H1 (cell line): ENCODE results near the gene LAMA3. TPM values are rescaled to one million over a fixed set of nuclear protein-coding genes. Genes with fewer than 3 reads are reported as not detected.

Experiments used
- CTCF ChIA-PET: fragments of 300-600 bp; sonication (Branson Sonifier 250); formaldehyde crosslinking; loops from one replicate; lab custom pipeline; 2021; ENCODE audit not compliant: partially characterized antibody; lab: Charles Lee
- POLR2A ChIA-PET: fragments of 300-600 bp; sonication (Branson Sonifier 250); formaldehyde crosslinking; loops from one replicate; lab custom pipeline; 2021; ENCODE audit warnings: inconsistent platforms; ENCODE audit not compliant: partially characterized antibody; lab: Charles Lee
- DNase-seq, 2 experiments: peaks; one replicate each; pipeline versions ENCODE4 v3.0.0 to v3.0.0-alpha.2; 2010 to 2022; ENCODE audit warnings: low spot score in 2 of 2, low read depth in 1 of 2, mixed read lengths in 1 of 2
- FAIRE-seq: peaks from 2 replicates; lab custom pipeline; 2011; peaks lifted over from hg19 to GRCh38; lab: Jason Lieb, UNC
- H2AFZ ChIP-seq: 2 replicates; pipeline ENCODE4 v1.8.1; 2012; ENCODE audit warnings: low read length, inconsistent platforms
- H2AK5ac ChIP-seq: 2 replicates; pipeline ENCODE4 v1.6.1; 2013; ENCODE audit warnings: low read depth, low read length
- H2BK120ac ChIP-seq: replicated peaks from 2 replicates; pipeline ENCODE3; 2013; ENCODE audit warnings: low read depth, low read length, inconsistent platforms
- H2BK12ac ChIP-seq: 2 replicates; pipeline ENCODE4 v1.6.1; 2013; ENCODE audit warnings: low read depth, low read length
- H2BK15ac ChIP-seq: 2 replicates; pipeline ENCODE4 v1.6.1; 2013; ENCODE audit warnings: low read length
- H2BK20ac ChIP-seq: 2 replicates; pipeline ENCODE4 v1.6.1; 2013; ENCODE audit warnings: low read length
- H2BK5ac ChIP-seq: 2 replicates; pipeline ENCODE4 v1.6.1; 2013; ENCODE audit warnings: low read depth, low read length
- H3K14ac ChIP-seq: 2 replicates; pipeline ENCODE4 v1.6.1; 2013; ENCODE audit warnings: inconsistent platforms; ENCODE audit not compliant: insufficient read length
- H3K18ac ChIP-seq: 2 replicates; pipeline ENCODE4 v1.6.1; 2013; ENCODE audit warnings: low read length; ENCODE audit errors: extremely low read depth
- H3K23ac ChIP-seq: 2 replicates; pipeline ENCODE4 v1.6.1; 2013; ENCODE audit warnings: inconsistent platforms; ENCODE audit not compliant: insufficient read length
- H3K23me2 ChIP-seq: 2 replicates; pipeline ENCODE4 v1.6.1; 2013; ENCODE audit warnings: low read depth, low read length
- H3K27ac ChIP-seq: 2 replicates; pipeline ENCODE4 v1.6.1; 2011; ENCODE audit warnings: low read depth, low read length, inconsistent platforms
- H3K27me3 ChIP-seq, 4 experiments: replicated peaks in 1 of 4; 1 replicate in 1 of 4; 2 replicates in 3 of 4; pipeline versions ENCODE4 v1.6.1 to v1.8.1; 2011 to 2013; ENCODE audit warnings: low read length in 3 of 4, mild to moderate bottlenecking in 3 of 4, inconsistent platforms in 2 of 4, mixed read lengths in 2 of 4, moderate library complexity in 1 of 4; ENCODE audit not compliant: control insufficient read depth in 3 of 4, insufficient read depth in 3 of 4; ENCODE audit errors: extremely low read depth in 1 of 4
- H3K36me3 ChIP-seq, 4 experiments: 2 replicates each; pipeline versions ENCODE4 v1.6.1 to v1.8.1; 2011 to 2013; ENCODE audit warnings: mild to moderate bottlenecking in 4 of 4, low read length in 3 of 4, moderate library complexity in 2 of 4, control low read depth in 1 of 4, inconsistent platforms in 1 of 4; ENCODE audit not compliant: insufficient read depth in 4 of 4, control insufficient read depth in 2 of 4
- H3K4ac ChIP-seq: replicated peaks from 2 replicates; pipeline ENCODE3; 2013; ENCODE audit warnings: low read length, low read depth, mixed read lengths, inconsistent platforms; ENCODE audit not compliant: insufficient read length
- H3K4me1 ChIP-seq, 4 experiments: replicated peaks in 1 of 4; 1 replicate in 1 of 4; 2 replicates in 3 of 4; pipeline versions ENCODE4 v1.6.1 to v1.8.1; 2011 to 2013; ENCODE audit warnings: low read length in 3 of 4, inconsistent platforms in 2 of 4, mixed read lengths in 1 of 4; ENCODE audit not compliant: insufficient read depth in 4 of 4, control insufficient read depth in 3 of 4
- H3K4me2 ChIP-seq, 2 experiments: 2 replicates each; pipeline versions ENCODE4 v1.6.1 to v1.8.1; 2011 to 2013; ENCODE audit warnings: low read depth in 2 of 2, low read length in 2 of 2, control low read depth in 1 of 2, inconsistent platforms in 1 of 2, mild to moderate bottlenecking in 1 of 2; ENCODE audit not compliant: insufficient read depth in 1 of 2
- H3K4me3 ChIP-seq, 4 experiments: fragments of 200-600, 300-600 bp in 1 of 4; sonication (generic), shearing (Covaris generic), sonication (Bioruptor Twin) in 1 of 4; 2 replicates each; pipeline versions ENCODE4 v1.5.1 to v1.8.1; 2011 to 2016; ENCODE audit warnings: low read length in 4 of 4, low read depth in 3 of 4, control low read depth in 2 of 4, inconsistent platforms in 2 of 4, mild to moderate bottlenecking in 2 of 4, mixed read lengths in 1 of 4, moderate library complexity in 1 of 4; ENCODE audit not compliant: insufficient read depth in 2 of 4; ENCODE audit errors: extremely low read depth in 1 of 4
- H3K56ac ChIP-seq: replicated peaks from 2 replicates; pipeline ENCODE3; 2013; ENCODE audit warnings: low read depth, mild to moderate bottlenecking, mixed read lengths, low read length, inconsistent platforms; ENCODE audit not compliant: insufficient read length
- H3K79me1 ChIP-seq: 2 replicates; pipeline ENCODE4 v1.6.1; 2013; ENCODE audit warnings: low read depth, low read length, control low read depth
- H3K79me2 ChIP-seq, 2 experiments: 2 replicates each; pipeline versions ENCODE4 v1.6.1 to v1.8.1; 2012 to 2013; ENCODE audit warnings: low read length in 2 of 2, mild to moderate bottlenecking in 2 of 2, inconsistent platforms in 1 of 2; ENCODE audit not compliant: insufficient read depth in 2 of 2, control insufficient read depth in 1 of 2
- H3K9ac ChIP-seq, 4 experiments: replicated peaks in 1 of 4; 1 replicate in 1 of 4; 2 replicates in 3 of 4; pipeline versions ENCODE4 v1.6.1 to v1.8.1; 2011 to 2013; ENCODE audit warnings: low read depth in 3 of 4, low read length in 3 of 4, control low read depth in 2 of 4, mild to moderate bottlenecking in 2 of 4, moderate library complexity in 2 of 4, inconsistent platforms in 1 of 4; ENCODE audit errors: extremely low read depth in 1 of 4
- H3K9me3 ChIP-seq, 2 experiments: 2 replicates each; pipeline versions ENCODE4 v1.6.1 to v1.8.1; 2012 to 2013; ENCODE audit warnings: mild to moderate bottlenecking in 2 of 2, moderate library complexity in 2 of 2, control low read depth in 1 of 2, inconsistent platforms in 1 of 2, low read depth in 1 of 2, low read length in 1 of 2, mixed read lengths in 1 of 2; ENCODE audit not compliant: insufficient read depth in 2 of 2
- H4K20me1 ChIP-seq, 2 experiments: replicated peaks in 1 of 2; 2 replicates each; pipeline versions ENCODE3 to v1.8.1; 2011 to 2013; ENCODE audit warnings: inconsistent platforms in 2 of 2, low read length in 2 of 2, mild to moderate bottlenecking in 1 of 2; ENCODE audit not compliant: insufficient read depth in 2 of 2, control insufficient read depth in 1 of 2
- H4K5ac ChIP-seq: 2 replicates; pipeline ENCODE4 v1.6.1; 2013; ENCODE audit warnings: low read length, low read depth, mixed read lengths, inconsistent platforms; ENCODE audit not compliant: insufficient read length
- H4K8ac ChIP-seq: 2 replicates; pipeline ENCODE4 v1.8.0; 2013; ENCODE audit warnings: mild to moderate bottlenecking, moderate library complexity, low read length, inconsistent platforms; ENCODE audit not compliant: insufficient read depth; ENCODE audit errors: extremely low read depth
- H4K91ac ChIP-seq: replicated peaks from 2 replicates; pipeline ENCODE3; 2013; ENCODE audit warnings: low read length, mixed read lengths, inconsistent platforms; ENCODE audit not compliant: insufficient read length
- ASH2L ChIP-seq: fragments of 200-600, 300-600 bp; sonication (generic); IDR thresholded peaks from one replicate; pipeline ENCODE4 v1.7.1; 2017; ENCODE audit warnings: low read length
- BRCA1 ChIP-seq: IDR thresholded peaks from 2 replicates; pipeline ENCODE4 v1.6.1; 2012; ENCODE audit warnings: low read depth, low read length, improper control_type of control experiment
- GABPA ChIP-seq: IDR thresholded peaks from 2 replicates; pipeline ENCODE4 v1.6.1; 2011; ENCODE audit warnings: mild to moderate bottlenecking, low read length, moderate library complexity, borderline replicate concordance; ENCODE audit not compliant: insufficient read depth
- HDAC2 ChIP-seq, 2 experiments: fragments of 300-600 bp in 1 of 2; sonication (generic) in 1 of 2; IDR thresholded peaks; 2 replicates each; pipeline ENCODE4 v1.6.1; 2011 to 2012; ENCODE audit warnings: low read depth in 2 of 2, low read length in 2 of 2, mild to moderate bottlenecking in 2 of 2, moderate library complexity in 2 of 2, borderline replicate concordance in 1 of 2, inconsistent platforms in 1 of 2
- KDM5A ChIP-seq: fragments of 200-600 bp; IDR thresholded peaks from 2 replicates; pipeline ENCODE4 v1.7.1; 2012; ENCODE audit warnings: mild to moderate bottlenecking, low read length, inconsistent platforms, mixed read lengths
- RAD21 ChIP-seq, 2 experiments: IDR thresholded peaks in 1 of 2; conservative IDR thresholded peaks in 1 of 2; 2 replicates each; pipeline ENCODE4 v1.6.1; 2011; ENCODE audit warnings: low read depth in 2 of 2, low read length in 2 of 2, improper control_type of control experiment in 1 of 2, inconsistent platforms in 1 of 2, mild to moderate bottlenecking in 1 of 2, moderate library complexity in 1 of 2
- TEAD4 ChIP-seq: IDR thresholded peaks from 2 replicates; pipeline ENCODE4 v1.6.1; 2012; ENCODE audit warnings: low read depth, low read length, inconsistent platforms, mixed read lengths
- YY1 ChIP-seq: IDR thresholded peaks from 2 replicates; pipeline ENCODE4 v1.6.1; 2011; ENCODE audit warnings: low read depth, mild to moderate bottlenecking, low read length
- WGBS, 2 experiments: shearing (Covaris generic) in 1 of 2; methylation state at CpG; one replicate each; pipeline versions ENCODE4 v1.1.6 to v1.1.7; 2013 to 2015; ENCODE audit warnings: low lambda C conversion rate in 2 of 2, mixed read lengths in 2 of 2, inconsistent platforms in 1 of 2, low coverage in 1 of 2, missing lambda C conversion rate in 1 of 2; ENCODE audit not compliant: insufficient replicate concordance in 2 of 2, insufficient coverage in 1 of 2, insufficient read length in 1 of 2; ENCODE audit errors: extremely low coverage in 1 of 2, missing lambda C conversion rate in 1 of 2; 5-methylcytosine and 5-hydroxymethylcytosine counted together
- polyA plus RNA-seq, 7 experiments: library from polyadenylated mRNA; depleted of rRNA in 3 of 7; stranded (reverse) in 5 of 7; unstranded in 2 of 7; fragments of >200 nt in 5 of 7; fragments of 200-250 nt in 2 of 7; gene quantifications; 1 replicate in 5 of 7; 2 replicates in 1 of 7; 4 replicates in 1 of 7; pipeline versions ENCODE4 v1.2.1 to v1.2.3, GENCODE V29; 2011 to 2013; ENCODE audit warnings: missing spikeins in 2 of 7, mixed read lengths in 2 of 7
- total RNA-seq: library from RNA; stranded (reverse); fragmentation: NEBNext Ultra II Directional; extraction: Animal tissue kit (Norgen Biotek cat#: 25700); gene quantifications from 2 replicates; pipeline ENCODE4 v1.2.1, GENCODE V29; 2021
- TF ChIP-seq, protein P1 (sequence below): IDR thresholded peaks from 2 replicates; pipeline ENCODE4 v1.6.1; 2011; ENCODE audit warnings: low read depth, mild to moderate bottlenecking, low read length; ENCODE audit not compliant: insufficient read depth

LAMA3 gene
- total and polyA plus RNA-seq, 2 of the 8 experiments (the other 6 are each of a cell fraction or from before 2014, with no cell fraction given): 0.76 to 5.0 TPM

DNA sequence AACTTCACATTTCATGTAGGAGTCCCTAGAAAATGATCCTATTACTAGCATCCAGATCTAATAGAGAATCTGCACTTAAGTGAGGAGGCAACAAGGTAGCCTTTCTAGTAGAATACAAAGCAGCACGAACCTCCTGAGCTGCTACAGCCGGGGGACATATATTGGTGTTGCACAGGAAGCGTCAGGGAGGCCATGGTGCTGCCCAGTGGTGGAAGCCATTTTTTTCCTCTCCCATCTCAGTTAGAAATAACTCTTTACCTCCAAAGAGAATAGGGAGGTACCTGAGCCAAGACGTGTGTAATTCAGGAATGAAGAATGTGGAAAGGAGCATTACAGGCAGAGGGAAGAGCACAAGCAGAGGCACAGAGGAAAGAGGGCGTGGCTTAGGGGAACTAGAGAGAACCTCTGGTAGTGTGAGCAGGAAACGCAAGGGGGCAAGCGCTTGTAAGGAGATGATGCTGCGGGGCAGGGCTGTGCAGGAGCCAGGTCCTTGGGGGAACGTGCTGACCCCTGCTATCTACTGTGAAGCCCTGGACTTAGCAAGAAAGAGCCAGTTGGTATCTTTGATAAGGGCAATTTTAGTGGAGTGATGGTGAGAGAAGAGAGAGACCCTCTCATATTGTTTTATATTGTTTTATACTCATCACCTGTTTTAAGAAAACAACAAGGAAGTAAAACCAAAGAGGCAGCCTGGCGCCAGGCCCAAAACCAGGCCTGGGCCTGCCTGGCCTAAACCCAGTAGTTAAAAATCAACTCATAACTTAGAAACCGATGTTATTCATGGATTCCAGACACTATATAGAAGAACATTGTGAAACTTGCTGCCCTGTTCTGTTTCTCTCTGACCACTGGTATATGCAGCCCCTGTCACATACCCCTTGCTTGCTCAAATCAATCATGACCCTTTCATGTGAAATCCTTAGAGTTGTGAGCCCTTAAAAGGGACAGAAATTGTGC lies 275.3 kb downstream of the LAMA3 start:
- no peak overlapping the region for H4K5ac ChIP-seq
- H3K18ac ChIP-seq: no peak overlapping the region
- H3K36me3 ChIP-seq: no peaks in the 10 kb centered on the region
- no peaks in the 10 kb centered on the region for H3K27me3 ChIP-seq
- TF ChIP-seq HDAC2 (IDR thresholded peaks at IDR 0.05; ENCODE audit: borderline replicate concordance in 1 of 2, low read depth in 2 of 2, low read length in 2 of 2) (no peak), RAD21 (IDR thresholded peaks at IDR 0.05 in 1 of 2, conservative IDR thresholded peaks at IDR 0.05 in 1 of 2; ENCODE audit: low read depth in 2 of 2, low read length in 2 of 2) (peak; percentile 7 to 18; a peak in 1 of 4 replicates), BRCA1 (no peak), GABPA (peak; percentile 25; the same call in 1 of the 2 replicates), KDM5A (no peak), ASH2L (no peak), TEAD4 (no peak), YY1 (peak; percentile 85)
- TF ChIP-seq, protein P1, sequence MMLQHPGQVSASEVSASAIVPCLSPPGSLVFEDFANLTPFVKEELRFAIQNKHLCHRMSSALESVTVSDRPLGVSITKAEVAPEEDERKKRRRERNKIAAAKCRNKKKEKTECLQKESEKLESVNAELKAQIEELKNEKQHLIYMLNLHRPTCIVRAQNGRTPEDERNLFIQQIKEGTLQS: no peak
- no peak overlapping the region for H2BK12ac ChIP-seq
- no peak overlapping the region for H2AK5ac ChIP-seq
- H2BK15ac ChIP-seq: no peak overlapping the region
- H3K4me3 ChIP-seq: no peak overlapping the region
- no peaks in the 10 kb centered on the region for H3K9me3 ChIP-seq
- 0 out of 2 replicates have a peak, but pooled peaks cover 2% of the 10 kb centered on the region for H3K23me2 ChIP-seq
- no peak overlapping the region for H3K23ac ChIP-seq
- H3K4me2 ChIP-seq: no peak overlapping the region
- no peak overlapping the region for H4K91ac ChIP-seq
- H3K14ac ChIP-seq: no peak overlapping the region
- POLR2A ChIA-PET: interaction anchor here (1.3 kb wide), 1 partner anchor 7 kb away, joined by 3 read pairs; no protein-coding TSS in a partner anchor
- no peaks in the 10 kb centered on the region for H4K20me1 ChIP-seq
- H3K79me2 ChIP-seq: no peaks in the 10 kb centered on the region
- 0 out of 2 replicates have a peak overlapping the region, but pooled peaks have one; percentile 0 for H2BK20ac ChIP-seq
- H2AFZ ChIP-seq: peak overlapping the region; percentile 55; the same call in 1 of the 2 replicates
- FAIRE-seq: no peak
- H3K9ac ChIP-seq: no peak overlapping the region
- no peak overlapping the region for H3K27ac ChIP-seq
- 92% methylated on average over 11 of the region's 11 CpGs; no CpG with 5 or more reads in 1 of the 2 experiments for whole genome bisulfite sequencing, 2 experiments
- peak in 1 of 2 experiments; percentile 45 for DNase-seq
- no peak overlapping the region for H3K4ac ChIP-seq
- no peak overlapping the region for H2BK120ac ChIP-seq
- no peak overlapping the region; the same call in 1 of the 2 replicates for H4K8ac ChIP-seq
- 0 out of 2 replicates have a peak overlapping the region, but pooled peaks have one; percentile 32 for H2BK5ac ChIP-seq
- no peaks in the 10 kb centered on the region for H3K79me1 ChIP-seq
- 0 out of 7 replicates have a peak, but pooled peaks cover 0 to 2% (median 0%) of the 10 kb centered on the region in 4 experiments for H3K4me1 ChIP-seq
- CTCF ChIA-PET: interaction anchor here (2.9 kb wide), 1 partner anchor 13 kb away, joined by 11 read pairs; no protein-coding TSS in a partner anchor
- no peak overlapping the region for H3K56ac ChIP-seq
